Measurements from ENCODE around the gene EMSY.

The EMSY gene

GRCh38 chr11:76455931-76456330 lies 11.1 kb downstream of the EMSY start:
- TF ChIP-seq CTCF (conservative IDR thresholded peaks at IDR 0.05; ENCODE audit: low read length), result no peak
- no peak overlapping the region for H3K4me3 ChIP-seq (ENCODE audit: low read length)
- DNase-seq (ENCODE audit: low read depth), result no peak

GRCh38 chr11:76456571-76456970 lies 11.8 kb downstream of the EMSY start:
- no peak overlapping the region for H3K4me3 ChIP-seq (ENCODE audit: low read length)
- TF ChIP-seq CTCF (conservative IDR thresholded peaks at IDR 0.05; ENCODE audit: low read length), result no peak
- DNase-seq (ENCODE audit: low read depth), result no peak

- DNase-seq (ENCODE audit: low read depth), result no peak
- no peak overlapping the region for H3K4me3 ChIP-seq (ENCODE audit: low read length)
- peak; percentile 45 for TF ChIP-seq CTCF (conservative IDR thresholded peaks at IDR 0.05; ENCODE audit: low read length)
Observed at GRCh38 chr11:76459299-76459698, 14.5 kb downstream of the EMSY start.

GRCh38 chr11:76459846-76460245 lies 15.0 kb downstream of the EMSY start:
- no peak for TF ChIP-seq CTCF (conservative IDR thresholded peaks at IDR 0.05; ENCODE audit: low read length)
- DNase-seq (ENCODE audit: low read depth), result no peak
- no peak overlapping the region for H3K4me3 ChIP-seq (ENCODE audit: low read length)

- DNase-seq (ENCODE audit: low read depth), result no peak
- no peak overlapping the region for H3K4me3 ChIP-seq (ENCODE audit: low read length)
- TF ChIP-seq CTCF (conservative IDR thresholded peaks at IDR 0.05; ENCODE audit: low read length), result no peak
Observed at GRCh38 chr11:76462317-76462716, 17.5 kb downstream of the EMSY start.

- H3K4me3 ChIP-seq (ENCODE audit: low read length), result no peak overlapping the region
- no peak for DNase-seq (ENCODE audit: low read depth)
Observed at GRCh38 chr11:76465701-76466100, 20.9 kb downstream of the EMSY start.

GRCh38 chr11:76466666-76467065 lies 21.8 kb downstream of the EMSY start:
- no peak for DNase-seq (ENCODE audit: low read depth)
- H3K4me3 ChIP-seq (ENCODE audit: low read length), result no peak overlapping the region
- TF ChIP-seq CTCF (conservative IDR thresholded peaks at IDR 0.05; ENCODE audit: low read length), result no peak

More at GRCh38 chr11:76465701-76466100, 20.9 kb downstream of the EMSY start:
- TF ChIP-seq CTCF (conservative IDR thresholded peaks at IDR 0.05; ENCODE audit: low read length), result no peak

Measured in AG10803 (cell line).